Effector memory CD8-positive, alpha-beta T cell (primary cell): Measurements from ENCODE around the gene S100A9.
A peak's percentile ranks its signal among the peaks of the same experiment; 100 is the strongest.

Experiments used
- ATAC-seq: fragments of 150-1000 bp; cut with Tn5 transposase; replicated peaks from 2 replicates; pipeline ENCODE4 v1.10.0; 2021; ENCODE audit warnings: mild to moderate bottlenecking, moderate library complexity
- DNase-seq, 3 experiments: peaks; one replicate each; pipeline ENCODE4 v3.0.0; 2021
- H3K27ac Mint-ChIP-seq, 2 donors: one replicate each; pipeline ENCODE4 v1.8.0; 2022; ENCODE audit warnings: mild to moderate bottlenecking in 2 of 2, mixed read lengths in 2 of 2, moderate library complexity in 2 of 2
- H3K27me3 Mint-ChIP-seq, 2 donors: one replicate each; pipeline ENCODE4 v1.8.0; 2022; ENCODE audit warnings: mixed read lengths in 2 of 2
- H3K36me3 Mint-ChIP-seq: one replicate; pipeline ENCODE4 v1.8.0; 2022; ENCODE audit warnings: mild to moderate bottlenecking, moderate library complexity, mixed read lengths; ENCODE audit not compliant: insufficient read depth
- H3K4me1 Mint-ChIP-seq, 2 donors: one replicate each; pipeline ENCODE4 v1.8.0; 2022; ENCODE audit warnings: low read depth in 2 of 2, mixed read lengths in 2 of 2
- H3K4me3 Mint-ChIP-seq, 2 donors: one replicate each; pipeline ENCODE4 v1.8.0; 2022; ENCODE audit warnings: mild to moderate bottlenecking in 2 of 2, mixed read lengths in 2 of 2, moderate library complexity in 2 of 2
- H3K9me3 Mint-ChIP-seq, 2 donors: one replicate each; pipeline ENCODE4 v1.8.0; 2022; ENCODE audit warnings: mixed read lengths in 2 of 2

Gene S100A9

DNA sequence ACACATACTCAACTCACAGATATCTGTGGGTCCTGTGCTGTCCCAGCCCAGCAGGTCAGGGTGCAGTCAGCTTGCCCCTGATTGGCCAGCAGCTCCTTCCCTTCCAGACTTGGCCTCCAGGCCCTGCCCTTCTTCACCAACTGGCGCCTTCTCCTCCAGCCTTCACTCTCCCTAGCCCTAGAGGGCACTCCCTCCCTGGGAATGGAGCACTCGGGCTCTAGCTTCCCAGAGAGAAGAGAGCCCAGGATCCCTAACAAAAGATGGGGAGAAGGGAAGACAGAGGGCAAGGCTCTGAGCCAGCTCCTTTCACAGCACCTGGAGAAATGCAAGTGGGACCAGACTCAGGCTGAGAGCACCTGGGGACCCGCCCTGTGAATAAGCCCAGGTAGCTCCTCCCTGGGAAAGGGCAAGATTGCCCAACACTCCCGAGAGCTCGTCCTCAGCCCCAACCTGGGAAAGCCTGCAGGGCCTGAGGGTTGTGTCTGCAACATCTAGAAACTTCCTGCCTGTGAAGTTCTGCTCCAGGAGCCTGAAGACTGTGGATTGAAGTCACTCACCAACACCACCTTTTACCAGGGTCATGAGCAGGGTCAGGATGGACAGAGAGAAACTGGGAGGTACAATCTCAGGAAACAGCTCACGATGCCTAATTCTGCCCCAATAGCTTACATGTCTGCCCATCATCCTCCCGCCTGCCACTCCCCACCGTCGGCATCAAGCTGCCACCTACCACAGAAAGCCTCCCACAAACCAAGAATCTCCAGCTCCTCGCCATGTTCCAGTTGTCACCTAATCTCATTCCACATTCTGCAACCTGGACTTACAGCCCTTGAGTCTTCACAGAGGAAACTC, 8.9 kb upstream of the S100A9 start, which contains the start of gene PGLYRP4:
Gene PGLYRP4 (minus strand): TSS at position 331 of the 852 bp plus-strand sequence. CDS start 909 bp downstream, outside the sequence.
- Mint-ChIP-seq H3K9me3 (no peaks in the 10 kb centered on the region), H3K27ac (no peak within 1 kb of the TSS), H3K36me3 (peaks cover 2% of the 10 kb centered on the region), H3K4me1 (peaks cover 8 to 23% of the 10 kb centered on the region in 2 donors), H3K27me3 (peaks cover 53 to 76% of the 10 kb centered on the region in 2 donors), H3K4me3 (no peak within 1 kb of the TSS)
- ATAC-seq (no peak), DNase-seq (no peak)

DNA sequence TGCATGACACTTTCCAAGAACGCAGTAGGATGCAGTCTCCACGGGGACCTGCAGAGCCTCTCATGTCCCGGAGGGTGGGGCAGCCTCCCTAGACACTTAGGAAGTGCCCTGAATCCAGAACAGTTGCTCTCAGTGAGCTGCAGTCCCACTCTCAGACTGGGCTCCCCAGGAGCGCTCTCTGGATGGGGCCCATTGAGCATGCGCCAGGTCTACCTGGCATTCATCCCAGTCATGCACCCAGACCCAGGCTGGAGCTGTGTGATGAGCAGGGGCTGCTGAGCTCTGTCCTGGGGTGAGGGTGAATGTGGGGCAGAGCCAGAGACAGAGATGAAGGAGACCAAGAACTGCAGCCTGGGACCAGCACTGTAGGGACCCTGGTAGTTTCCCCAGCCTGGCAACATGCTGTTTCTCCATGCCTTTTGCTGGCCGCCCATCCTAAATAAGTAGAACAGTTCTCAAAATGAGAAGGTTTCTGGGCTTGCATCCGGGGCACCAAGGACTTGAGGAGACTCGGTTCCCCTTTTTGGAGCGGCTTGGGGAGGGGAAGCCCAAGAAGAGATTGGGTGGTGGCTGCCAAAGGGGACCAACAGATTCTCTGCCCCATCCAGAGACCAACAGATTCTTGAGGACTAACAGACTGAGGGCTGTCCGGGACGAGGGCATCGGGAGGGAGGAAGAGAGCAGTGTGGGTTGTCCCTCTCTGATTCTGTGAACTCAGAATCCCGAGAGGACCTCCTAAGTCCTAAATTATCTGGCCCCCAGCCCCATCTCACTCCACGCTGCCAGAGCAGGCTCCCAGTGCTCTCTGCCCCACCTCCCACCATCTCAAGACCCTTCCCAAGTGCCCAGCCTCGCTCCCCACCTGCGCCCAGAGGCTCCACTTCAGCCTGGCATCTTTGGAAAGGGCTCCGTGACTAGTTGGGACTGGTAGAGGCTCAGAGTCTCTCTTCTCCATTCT, 8.0 kb upstream of the S100A9 start:
- Mint-ChIP-seq H3K27ac (no peak overlapping the region), H3K4me1 (peaks cover 8 to 19% of the 10 kb centered on the region in 2 donors), H3K36me3 (peaks cover 2% of the 10 kb centered on the region), H3K4me3 (no peak overlapping the region), H3K27me3 (peaks cover 50 to 69% of the 10 kb centered on the region in 2 donors), H3K9me3 (no peaks in the 10 kb centered on the region)
- ATAC-seq = no peak
- DNase-seq = no peak

DNA sequence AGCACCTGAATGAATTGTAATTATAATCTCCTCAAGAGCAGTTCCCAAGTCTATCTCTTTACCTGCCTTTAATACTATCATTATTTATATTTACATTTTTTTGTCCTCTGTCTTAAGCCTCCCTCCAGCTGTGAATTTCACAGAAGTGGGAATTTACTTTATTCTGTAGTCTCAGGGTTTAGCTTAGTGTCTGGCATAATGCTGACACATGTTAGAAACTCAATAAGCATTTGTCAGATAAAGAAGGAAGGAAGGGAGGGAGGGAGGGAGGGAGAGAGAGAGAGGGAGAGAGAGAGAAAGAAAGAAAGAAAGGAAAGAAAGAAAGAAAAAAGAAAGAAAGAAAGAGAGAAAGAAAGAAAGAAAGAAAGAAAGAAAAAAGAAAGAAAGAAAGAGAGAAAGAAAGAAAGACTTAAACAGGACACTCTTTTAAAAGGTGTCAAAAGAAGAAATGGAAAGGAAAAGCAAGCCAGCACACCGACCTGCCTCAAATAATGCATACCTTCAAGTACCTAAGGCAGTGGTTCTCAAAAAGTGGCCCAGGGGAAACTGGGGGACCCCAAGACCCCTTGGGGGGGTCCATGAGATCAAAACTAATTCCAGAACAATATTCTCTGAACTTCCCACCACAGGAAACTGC, 7.2 kb upstream of the S100A9 start:
- Mint-ChIP-seq H3K4me1 (peaks cover 7 to 14% of the 10 kb centered on the region in 2 donors), H3K36me3 (peaks cover 2% of the 10 kb centered on the region), H3K9me3 (no peaks in the 10 kb centered on the region), H3K4me3 (no peak overlapping the region), H3K27ac (no peak overlapping the region), H3K27me3 (peaks cover 50 to 61% of the 10 kb centered on the region in 2 donors)
- ATAC-seq (no peak), DNase-seq (no peak)

DNA sequence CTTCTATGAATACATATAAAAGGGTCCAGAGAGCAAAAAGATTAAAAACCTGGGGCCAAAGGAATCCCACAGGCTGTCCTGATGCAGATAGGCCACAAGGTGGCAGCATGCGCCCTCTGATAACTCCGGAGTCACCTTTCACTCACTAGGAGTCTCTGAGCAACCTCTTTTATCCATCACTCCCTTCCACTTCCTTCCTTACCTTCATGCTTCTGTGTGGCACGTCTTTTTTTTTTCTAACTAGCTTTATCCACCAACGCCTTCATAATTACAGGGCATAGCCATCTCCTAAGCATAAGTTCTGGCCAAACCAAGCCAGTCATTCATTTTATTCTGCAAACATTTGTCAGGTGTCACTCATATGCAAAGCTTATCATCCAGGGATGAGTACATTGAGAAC, 5.1 kb upstream of the S100A9 start:
- Mint-ChIP-seq H3K4me1 (peaks cover 0 to 3% of the 10 kb centered on the region in 2 donors), H3K4me3 (no peak overlapping the region), H3K27ac (no peak overlapping the region), H3K27me3 (peaks cover 46 to 55% of the 10 kb centered on the region in 2 donors), H3K9me3 (no peaks in the 10 kb centered on the region), H3K36me3 (peaks cover 2% of the 10 kb centered on the region)
- peak; percentile 73 for ATAC-seq
- peak; percentile 39 to 49 (median 49) for DNase-seq

DNA sequence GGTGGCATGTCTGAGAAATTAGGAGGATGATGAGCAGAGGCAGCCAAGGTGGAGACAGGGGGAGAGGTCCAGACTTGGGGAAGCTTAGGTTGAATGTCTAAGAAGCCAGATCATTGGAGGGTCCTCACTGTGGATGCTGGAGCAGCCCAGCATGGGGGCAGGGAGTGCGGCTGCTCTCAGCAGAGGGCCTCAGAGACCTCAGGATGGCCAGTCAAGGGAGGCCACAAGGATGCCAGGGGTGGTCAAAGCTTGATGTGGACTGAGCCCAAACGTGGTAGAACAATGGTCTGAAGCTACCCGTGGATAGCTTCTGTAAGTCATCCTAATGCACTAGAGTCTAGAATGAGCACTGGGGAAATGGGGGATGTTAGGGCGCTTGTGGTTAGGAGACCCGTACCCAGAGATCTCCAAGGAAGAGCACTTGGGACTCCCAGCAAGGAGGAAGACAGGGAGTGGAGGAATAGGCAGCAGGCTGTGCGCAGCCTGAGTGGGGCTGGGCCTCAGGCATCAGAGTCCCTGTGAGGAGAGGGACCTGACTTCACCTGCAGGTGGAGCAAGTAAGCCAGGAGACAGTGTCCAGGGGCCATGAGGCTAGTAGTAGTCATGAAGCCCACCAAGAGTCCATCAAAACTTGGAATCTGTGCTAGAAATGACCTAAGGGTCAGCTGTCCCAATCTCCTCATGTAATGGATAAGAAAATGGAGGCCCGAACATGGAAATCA, 4.3 kb upstream of the S100A9 start:
- DNase-seq = no peak
- H3K27ac Mint-ChIP-seq = no peak overlapping the region
- ATAC-seq = no peak
- H3K4me1 Mint-ChIP-seq = peaks cover 0 to 7% of the 10 kb centered on the region in 2 donors
- H3K4me3 Mint-ChIP-seq = no peak overlapping the region
- H3K36me3 Mint-ChIP-seq = no peaks in the 10 kb centered on the region
- no peaks in the 10 kb centered on the region for H3K9me3 Mint-ChIP-seq
- H3K27me3 Mint-ChIP-seq = peaks cover 52 to 53% of the 10 kb centered on the region in 2 donors

DNA sequence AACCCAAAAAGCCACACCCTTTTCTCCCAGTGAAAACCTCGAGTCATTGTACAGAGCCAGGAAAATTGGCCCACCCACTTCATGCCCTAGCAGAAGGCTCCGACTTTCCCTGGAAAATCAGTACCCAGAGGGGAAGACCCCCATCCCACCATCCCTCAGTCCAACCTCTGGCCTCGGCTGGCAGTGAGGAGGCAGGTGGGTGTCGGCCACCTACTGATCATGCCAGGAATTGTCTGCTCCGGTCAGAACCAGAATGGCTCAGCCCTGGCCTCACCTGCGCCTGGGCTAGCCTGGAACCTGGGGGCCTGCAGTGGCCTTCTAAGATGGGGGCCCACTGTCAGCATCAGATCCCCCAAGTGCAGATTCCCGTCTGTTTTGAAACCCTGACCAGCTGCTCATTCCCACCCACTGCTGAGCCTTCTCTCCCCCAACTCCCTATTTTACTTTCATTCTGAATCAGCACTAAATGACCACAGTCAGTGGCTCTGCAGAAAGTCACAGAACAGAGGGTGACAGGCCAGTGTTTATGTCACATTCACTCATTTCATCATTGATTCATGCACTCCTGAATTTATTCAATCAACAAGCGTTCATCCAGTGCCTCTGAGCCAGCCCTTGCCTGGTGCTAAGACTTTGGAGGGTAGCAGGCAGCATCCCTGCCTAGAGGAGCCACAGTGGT, 3.0 kb upstream of the S100A9 start:
- no peak for ATAC-seq
- H3K4me3 Mint-ChIP-seq = no peak overlapping the region
- no peak overlapping the region for H3K27ac Mint-ChIP-seq
- no peak for DNase-seq
- H3K36me3 Mint-ChIP-seq = no peaks in the 10 kb centered on the region
- peaks cover 0 to 7% of the 10 kb centered on the region in 2 donors for H3K4me1 Mint-ChIP-seq
- H3K9me3 Mint-ChIP-seq = no peaks in the 10 kb centered on the region
- peaks cover 43 to 45% of the 10 kb centered on the region in 2 donors for H3K27me3 Mint-ChIP-seq

DNA sequence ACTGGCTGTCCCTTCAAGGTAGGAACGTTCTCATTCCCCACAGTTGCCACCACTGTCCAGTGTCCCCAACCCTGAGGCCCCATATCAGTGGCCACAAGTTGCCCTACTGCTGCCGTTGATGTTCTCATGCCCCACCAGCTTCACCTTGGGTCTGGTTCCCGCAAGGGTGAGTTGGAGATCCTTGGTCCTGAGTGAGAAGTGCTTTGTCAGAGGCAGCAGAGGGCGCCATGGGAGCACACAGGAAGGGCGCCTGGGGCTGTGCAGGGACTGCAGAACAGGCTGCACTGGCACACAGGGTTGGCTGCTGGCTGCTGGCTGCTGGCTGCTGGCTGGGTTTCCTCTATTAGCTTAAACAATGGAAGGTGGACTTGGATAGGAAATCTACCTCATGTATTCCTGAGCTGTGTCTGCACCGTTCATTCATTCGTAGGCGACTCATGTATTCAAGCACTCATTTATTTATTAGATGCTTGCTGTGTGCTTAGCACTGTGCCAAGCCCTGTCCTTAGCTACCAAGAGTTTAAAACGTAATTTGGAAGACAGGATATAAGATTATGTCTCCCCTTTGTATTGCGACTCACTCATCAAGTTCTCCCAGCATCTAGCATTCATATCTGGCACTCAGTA, 2.1 kb upstream of the S100A9 start:
- Mint-ChIP-seq H3K4me3 (no peak overlapping the region), H3K9me3 (no peaks in the 10 kb centered on the region), H3K27ac (no peak overlapping the region), H3K36me3 (no peaks in the 10 kb centered on the region), H3K4me1 (peaks cover 0 to 7% of the 10 kb centered on the region in 2 donors), H3K27me3 (peaks cover 40 to 43% of the 10 kb centered on the region in 2 donors)
- DNase-seq = no peak
- ATAC-seq = peak; percentile 62

DNA sequence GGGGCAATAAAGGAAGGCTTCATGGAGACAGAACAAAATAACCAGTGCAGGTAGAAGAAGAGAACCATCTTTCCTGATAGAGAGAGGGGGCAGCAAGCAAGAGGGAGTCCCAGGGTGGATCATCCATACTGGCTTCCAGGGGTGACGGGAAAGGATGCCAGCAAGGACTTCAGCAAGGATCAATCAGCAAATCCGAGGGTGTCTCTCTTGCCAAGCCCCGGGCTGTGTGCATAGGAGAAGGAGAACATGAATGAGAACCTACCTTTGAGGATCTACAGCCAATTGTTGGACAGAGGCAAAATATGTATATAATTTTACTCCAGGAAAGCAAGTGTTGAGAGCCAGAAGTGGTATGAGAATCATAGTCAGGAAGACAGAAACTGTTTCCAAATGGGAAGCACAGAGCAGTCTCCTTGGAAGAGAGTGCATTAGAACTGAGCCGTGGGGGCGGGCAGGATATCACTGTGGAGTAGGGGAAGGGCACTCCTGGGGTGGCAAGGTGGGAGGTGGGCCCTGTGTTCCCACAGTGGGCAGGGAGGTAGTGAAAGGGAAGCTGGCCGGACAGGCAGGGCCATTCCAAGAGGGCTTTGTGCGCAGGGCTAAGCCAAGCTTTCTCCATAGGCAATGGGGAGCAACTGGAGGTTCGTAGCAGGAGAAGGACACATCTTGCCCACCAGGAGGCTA, 1.1 kb upstream of the S100A9 start:
- Mint-ChIP-seq H3K9me3 (no peaks in the 10 kb centered on the region), H3K4me3 (no peak overlapping the region), H3K27me3 (peaks cover 46 to 53% of the 10 kb centered on the region in 2 donors), H3K4me1 (peaks cover 0 to 9% of the 10 kb centered on the region in 2 donors), H3K27ac (no peak overlapping the region), H3K36me3 (no peaks in the 10 kb centered on the region)
- ATAC-seq = no peak
- no peak for DNase-seq

DNA sequence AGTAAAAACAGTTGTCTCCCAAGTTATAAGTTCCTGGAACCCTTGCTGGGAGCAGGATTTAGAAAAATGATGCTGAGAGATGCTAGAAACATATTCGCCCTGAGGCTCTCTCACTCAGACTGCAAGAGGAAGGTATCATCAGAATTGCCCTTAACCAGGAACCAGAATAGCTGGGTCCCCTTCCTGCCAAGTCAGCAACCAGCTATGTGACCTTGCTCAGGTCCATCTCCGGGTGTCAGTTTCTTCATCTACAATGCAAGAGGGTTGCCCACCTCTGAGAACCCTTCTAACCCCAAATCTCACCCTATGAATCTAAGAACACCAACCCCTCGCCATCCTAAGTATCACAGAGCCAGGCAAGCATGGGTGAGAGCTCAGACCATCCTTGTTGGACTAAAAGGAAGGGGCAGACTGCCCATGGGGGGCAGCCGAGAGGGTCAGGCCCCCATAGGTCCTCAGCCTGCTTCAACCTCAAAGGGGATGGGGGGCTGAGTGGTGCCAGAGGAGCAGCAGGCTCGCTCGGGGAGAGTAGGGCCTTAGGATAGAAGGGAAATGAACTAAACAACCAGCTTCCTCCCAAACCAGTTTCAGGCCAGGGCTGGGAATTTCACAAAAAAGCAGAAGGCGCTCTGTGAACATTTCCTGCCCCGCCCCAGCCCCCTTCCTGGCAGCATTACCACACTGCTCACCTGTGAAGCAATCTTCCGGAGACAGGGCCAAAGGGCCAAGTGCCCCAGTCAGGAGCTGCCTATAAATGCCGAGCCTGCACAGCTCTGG, 390 bp upstream of the S100A9 start:
- H3K36me3 Mint-ChIP-seq = no peaks in the 10 kb centered on the region
- peak; percentile 31 for ATAC-seq
- peaks cover 0 to 9% of the 10 kb centered on the region in 2 donors for H3K4me1 Mint-ChIP-seq
- H3K27ac Mint-ChIP-seq = no peak overlapping the region
- peak overlapping the region in 1 of 2 donors; percentile 36 for H3K4me3 Mint-ChIP-seq
- no peak for DNase-seq
- H3K27me3 Mint-ChIP-seq = peaks cover 46 to 54% of the 10 kb centered on the region in 2 donors
- H3K9me3 Mint-ChIP-seq = no peaks in the 10 kb centered on the region

DNA sequence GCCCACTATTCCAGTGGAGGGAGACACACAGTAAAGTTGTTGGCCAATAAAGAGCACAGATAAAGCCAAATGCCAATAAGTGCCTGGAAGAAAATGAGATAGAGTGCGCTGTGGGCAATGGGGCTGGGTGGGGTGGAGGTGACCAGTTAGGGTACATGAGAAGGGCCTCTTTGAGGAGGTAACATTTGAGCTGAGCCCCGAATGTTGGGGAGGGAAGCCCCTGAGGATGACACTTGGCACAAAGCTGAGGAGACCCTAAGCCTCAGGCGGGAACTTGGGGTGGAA, 979 bp downstream of the S100A9 start:
- H3K27ac Mint-ChIP-seq = peak overlapping the region in 1 of 2 donors; percentile 52
- no peak overlapping the region for H3K4me3 Mint-ChIP-seq
- peaks cover 0 to 9% of the 10 kb centered on the region in 2 donors for H3K4me1 Mint-ChIP-seq
- no peak for DNase-seq
- no peaks in the 10 kb centered on the region for H3K9me3 Mint-ChIP-seq
- peaks cover 46 to 56% of the 10 kb centered on the region in 2 donors for H3K27me3 Mint-ChIP-seq
- no peaks in the 10 kb centered on the region for H3K36me3 Mint-ChIP-seq
- no peak for ATAC-seq

DNA sequence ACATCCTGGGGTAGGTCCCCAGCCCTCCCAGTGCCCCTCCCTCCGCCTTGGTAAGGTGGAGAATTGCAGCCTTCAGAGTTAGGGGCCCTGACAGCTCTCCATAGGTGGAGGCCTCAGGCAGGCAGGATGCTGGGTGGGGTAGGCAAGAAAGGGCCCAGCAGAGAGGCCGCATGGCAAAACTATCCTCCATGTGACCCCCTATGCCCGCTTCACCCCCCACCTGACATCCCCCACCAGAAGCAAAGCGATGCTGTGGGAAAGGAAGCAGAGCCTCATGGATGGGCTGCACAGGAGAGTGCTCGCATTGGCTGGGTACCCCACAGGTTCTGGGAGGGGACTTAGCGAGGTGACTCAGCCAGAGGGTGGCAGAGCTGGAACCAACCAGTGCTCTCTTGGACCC, 1.6 kb downstream of the S100A9 start:
- H3K36me3 Mint-ChIP-seq = no peaks in the 10 kb centered on the region

More for the DNA sequence above, 1.6 kb downstream of the S100A9 start:
- Mint-ChIP-seq H3K4me1 (peaks cover 0 to 9% of the 10 kb centered on the region in 2 donors), H3K4me3 (no peak overlapping the region), H3K27me3 (peaks cover 47 to 58% of the 10 kb centered on the region in 2 donors), H3K9me3 (no peaks in the 10 kb centered on the region), H3K27ac (no peak overlapping the region)
- ATAC-seq (no peak), DNase-seq (no peak)
